ENCODE results near the gene ABLIM2. TPM values are rescaled to one million over a fixed set of nuclear protein-coding genes. Genes with fewer than 3 reads are reported as not detected.

Gene ABLIM2
- total RNA-seq, 1 experiment from 2014 or later, result 2.7 TPM

- peaks cover 9% of the 10 kb centered on the region for H3K4me1 ChIP-seq (ENCODE audit: insufficient read depth, low read length, poor library complexity, severe bottlenecking)
- BruUV-seq (replicated peaks), result no TSS peak
- intact Hi-C loops (cut with micrococcal nuclease; ENCODE audit: unreplicated experiment), result no loop called here
- H3K9me3 ChIP-seq (ENCODE audit: low read depth, low read length, poor library complexity, severe bottlenecking), result no peaks in the 10 kb centered on the region
- H3K4me3 ChIP-seq (ENCODE audit: low read depth, low read length, poor library complexity, severe bottlenecking), result no peak overlapping the region
- DNase-seq (ENCODE audit: low spot score), result no peak
- ChIA-PET CTCF (no interaction called here), POLR2A (ENCODE audit: low non-redundant PET) (no interaction called here)
- H3K27me3 ChIP-seq (replicated peaks; ENCODE audit: insufficient read depth, low read depth, low read length, poor library complexity), result no peaks in the 10 kb centered on the region
- H3K36me3 ChIP-seq (ENCODE audit: insufficient read depth, low read length, poor library complexity, severe bottlenecking), result no peaks in the 10 kb centered on the region
- TF ChIP-seq CTCF (conservative IDR thresholded peaks at IDR 0.05; ENCODE audit: low read depth, low read length), result no peak
- TF ChIP-seq EZH2 (IDR thresholded peaks at IDR 0.05; ENCODE audit: borderline replicate concordance, low read depth, low read length, poor library complexity, severe bottlenecking), result no peak
- no peak overlapping the region for H3K27ac ChIP-seq (ENCODE audit: low read depth, low read length, poor library complexity, severe bottlenecking)
Observed at GRCh38 chr4:7980036-7980435, 178.6 kb downstream of the ABLIM2 start.

GRCh38 chr4:7979652-7979968 is 179.0 kb downstream of the ABLIM2 start:
- no peaks in the 10 kb centered on the region for H3K27me3 ChIP-seq (replicated peaks; ENCODE audit: insufficient read depth, low read depth, low read length, poor library complexity)
- ChIA-PET POLR2A (ENCODE audit: low non-redundant PET) (no interaction called here), CTCF (no interaction called here)
- H3K4me3 ChIP-seq (ENCODE audit: low read depth, low read length, poor library complexity, severe bottlenecking), result no peak overlapping the region
- no TSS peak for BruUV-seq (replicated peaks)
- no peak overlapping the region for H3K27ac ChIP-seq (ENCODE audit: low read depth, low read length, poor library complexity, severe bottlenecking)
- H3K9me3 ChIP-seq (ENCODE audit: low read depth, low read length, poor library complexity, severe bottlenecking), result no peaks in the 10 kb centered on the region
- intact Hi-C loops (cut with micrococcal nuclease; ENCODE audit: unreplicated experiment), result no loop called here
- TF ChIP-seq EZH2 (IDR thresholded peaks at IDR 0.05; ENCODE audit: borderline replicate concordance, low read depth, low read length, poor library complexity, severe bottlenecking) (no peak), CTCF (conservative IDR thresholded peaks at IDR 0.05; ENCODE audit: low read depth, low read length) (no peak)
- DNase-seq (ENCODE audit: low spot score), result no peak
- peaks cover 9% of the 10 kb centered on the region for H3K4me1 ChIP-seq (ENCODE audit: insufficient read depth, low read length, poor library complexity, severe bottlenecking)
- no peaks in the 10 kb centered on the region for H3K36me3 ChIP-seq (ENCODE audit: insufficient read depth, low read length, poor library complexity, severe bottlenecking)

GRCh38 chr4:7978907-7979651 is 179.5 kb downstream of the ABLIM2 start:
- Histone ChIP-seq H3K4me3 (ENCODE audit: low read depth, low read length, poor library complexity, severe bottlenecking) (no peak overlapping the region), H3K27ac (ENCODE audit: low read depth, low read length, poor library complexity, severe bottlenecking) (no peak overlapping the region), H3K9me3 (ENCODE audit: low read depth, low read length, poor library complexity, severe bottlenecking) (no peaks in the 10 kb centered on the region), H3K4me1 (ENCODE audit: insufficient read depth, low read length, poor library complexity, severe bottlenecking) (peaks cover 9% of the 10 kb centered on the region), H3K36me3 (ENCODE audit: insufficient read depth, low read length, poor library complexity, severe bottlenecking) (no peaks in the 10 kb centered on the region), H3K27me3 (replicated peaks; ENCODE audit: insufficient read depth, low read depth, low read length, poor library complexity) (no peaks in the 10 kb centered on the region)
- no TSS peak for BruUV-seq (replicated peaks)
- intact Hi-C loops (cut with micrococcal nuclease; ENCODE audit: unreplicated experiment), result no loop called here
- no peak for TF ChIP-seq CTCF (conservative IDR thresholded peaks at IDR 0.05; ENCODE audit: low read depth, low read length)
- no peak for TF ChIP-seq EZH2 (IDR thresholded peaks at IDR 0.05; ENCODE audit: borderline replicate concordance, low read depth, low read length, poor library complexity, severe bottlenecking)
- no peak for DNase-seq (ENCODE audit: low spot score)
- CTCF ChIA-PET, result no interaction called here
- POLR2A ChIA-PET (ENCODE audit: low non-redundant PET), result no interaction called here
